Measurements from ENCODE around the gene IMPDH1. TPM values are rescaled to one million over a fixed set of nuclear protein-coding genes. Genes with fewer than 3 reads are reported as not detected.

IMPDH1 gene
- total RNA-seq, 1 donor from 2014 or later = 64.3 TPM

DNA sequence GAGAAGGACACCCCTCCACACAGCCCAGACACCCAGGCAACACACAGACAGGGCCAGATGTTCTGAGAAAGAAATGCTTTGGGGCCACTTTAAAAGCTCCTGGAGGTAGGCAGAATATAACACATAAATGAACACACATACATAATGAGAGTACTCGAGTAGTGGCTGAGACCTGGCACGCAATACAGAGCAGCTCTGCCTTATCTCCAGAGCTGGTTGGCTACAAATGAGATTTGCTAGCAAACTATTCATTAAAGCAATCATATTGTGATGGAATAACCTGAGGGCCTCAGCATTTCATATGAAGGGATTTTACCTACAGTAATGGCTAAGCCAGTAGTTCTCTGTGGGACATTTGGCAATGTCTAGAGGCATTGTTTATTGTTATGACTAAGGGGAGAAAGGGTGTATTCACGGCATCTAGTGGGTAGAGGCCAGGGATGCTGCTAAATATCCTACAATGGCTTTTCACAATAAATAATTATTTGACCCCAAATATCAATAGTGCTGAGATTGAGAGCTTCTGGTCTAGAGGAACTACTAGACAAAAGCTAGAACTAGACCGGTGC lies 5.5 kb upstream of the IMPDH1 start:
- TF ChIP-seq, protein P1, sequence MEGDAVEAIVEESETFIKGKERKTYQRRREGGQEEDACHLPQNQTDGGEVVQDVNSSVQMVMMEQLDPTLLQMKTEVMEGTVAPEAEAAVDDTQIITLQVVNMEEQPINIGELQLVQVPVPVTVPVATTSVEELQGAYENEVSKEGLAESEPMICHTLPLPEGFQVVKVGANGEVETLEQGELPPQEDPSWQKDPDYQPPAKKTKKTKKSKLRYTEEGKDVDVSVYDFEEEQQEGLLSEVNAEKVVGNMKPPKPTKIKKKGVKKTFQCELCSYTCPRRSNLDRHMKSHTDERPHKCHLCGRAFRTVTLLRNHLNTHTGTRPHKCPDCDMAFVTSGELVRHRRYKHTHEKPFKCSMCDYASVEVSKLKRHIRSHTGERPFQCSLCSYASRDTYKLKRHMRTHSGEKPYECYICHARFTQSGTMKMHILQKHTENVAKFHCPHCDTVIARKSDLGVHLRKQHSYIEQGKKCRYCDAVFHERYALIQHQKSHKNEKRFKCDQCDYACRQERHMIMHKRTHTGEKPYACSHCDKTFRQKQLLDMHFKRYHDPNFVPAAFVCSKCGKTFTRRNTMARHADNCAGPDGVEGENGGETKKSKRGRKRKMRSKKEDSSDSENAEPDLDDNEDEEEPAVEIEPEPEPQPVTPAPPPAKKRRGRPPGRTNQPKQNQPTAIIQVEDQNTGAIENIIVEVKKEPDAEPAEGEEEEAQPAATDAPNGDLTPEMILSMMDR (conservative IDR thresholded peaks at IDR 0.05; ENCODE audit: low read depth, low read length) = no peak
- H3K4me3 ChIP-seq (ENCODE audit: low read depth, low read length) = no peak overlapping the region

DNA sequence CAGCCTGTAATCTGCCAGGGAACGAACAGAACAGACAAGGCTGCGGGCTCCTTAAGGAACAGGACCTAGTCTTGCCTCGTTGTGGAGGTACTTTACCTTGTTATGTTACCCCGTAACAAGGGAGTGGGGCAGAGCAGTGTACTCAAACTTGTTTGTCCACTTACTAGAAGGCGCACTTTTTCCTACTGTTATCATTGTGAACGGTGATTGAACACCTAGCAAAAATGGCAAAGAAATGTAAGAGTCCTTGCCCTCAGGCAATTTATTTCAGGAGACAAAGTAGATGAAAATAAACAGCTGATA lies 620 bp upstream of the IMPDH1 start:
- TF ChIP-seq, protein P1 (conservative IDR thresholded peaks at IDR 0.05; ENCODE audit: low read depth, low read length) = no peak
- DNase-seq (ENCODE audit: low read depth) = no peak
- H3K4me3 ChIP-seq (ENCODE audit: low read depth, low read length) = peak overlapping the region; percentile 80

More for the DNA sequence above, 5.5 kb upstream of the IMPDH1 start:
- no peak for DNase-seq (ENCODE audit: low read depth)

DNA sequence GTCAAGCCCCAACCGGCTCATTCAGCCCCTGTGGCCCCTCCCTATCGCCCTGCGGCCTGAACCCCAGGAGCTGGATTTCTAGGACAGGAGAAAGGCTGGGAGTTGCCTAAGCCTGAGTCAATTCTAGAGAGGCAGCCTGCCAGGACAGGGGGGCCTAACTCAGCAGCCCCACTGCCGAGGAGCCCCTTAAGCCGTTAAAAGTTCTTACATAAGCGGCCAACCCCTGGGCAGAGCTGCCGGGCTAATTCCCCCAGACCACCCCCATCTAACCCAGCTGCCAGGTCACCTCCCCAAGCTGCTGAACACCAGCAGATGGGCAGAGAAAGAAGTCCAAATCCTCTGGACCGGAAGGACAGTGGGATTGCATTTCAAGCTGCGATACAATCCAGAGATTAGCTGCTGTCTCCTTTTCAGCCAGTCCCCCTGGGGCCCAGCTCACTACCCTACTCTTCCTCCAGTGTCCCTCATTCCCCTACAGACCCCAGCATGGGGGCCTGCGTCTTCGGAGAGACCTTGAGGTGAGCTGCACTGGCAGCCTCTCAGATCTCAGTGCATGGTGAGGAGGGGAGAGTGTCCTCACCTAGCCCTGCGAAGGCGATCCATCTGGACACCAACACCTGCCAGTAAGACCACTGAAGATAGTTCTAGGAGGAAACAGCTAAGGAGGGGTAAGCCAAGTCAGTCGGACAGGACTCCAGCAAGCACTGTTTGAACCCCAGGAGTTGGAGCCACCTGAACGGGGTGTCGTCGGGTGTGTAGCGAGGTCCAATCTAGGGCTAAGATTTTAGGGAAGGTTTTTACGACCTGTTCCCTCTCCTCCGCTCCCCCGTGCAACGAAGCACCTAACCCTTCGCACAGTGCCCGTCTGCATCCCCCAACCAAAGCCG lies 830 bp downstream of the IMPDH1 start:
- DNase-seq (ENCODE audit: low read depth) = no peak
- TF ChIP-seq, protein P1 (conservative IDR thresholded peaks at IDR 0.05; ENCODE audit: low read depth, low read length) = no peak
- peak overlapping the region; percentile 80 for H3K4me3 ChIP-seq (ENCODE audit: low read depth, low read length)

DNA sequence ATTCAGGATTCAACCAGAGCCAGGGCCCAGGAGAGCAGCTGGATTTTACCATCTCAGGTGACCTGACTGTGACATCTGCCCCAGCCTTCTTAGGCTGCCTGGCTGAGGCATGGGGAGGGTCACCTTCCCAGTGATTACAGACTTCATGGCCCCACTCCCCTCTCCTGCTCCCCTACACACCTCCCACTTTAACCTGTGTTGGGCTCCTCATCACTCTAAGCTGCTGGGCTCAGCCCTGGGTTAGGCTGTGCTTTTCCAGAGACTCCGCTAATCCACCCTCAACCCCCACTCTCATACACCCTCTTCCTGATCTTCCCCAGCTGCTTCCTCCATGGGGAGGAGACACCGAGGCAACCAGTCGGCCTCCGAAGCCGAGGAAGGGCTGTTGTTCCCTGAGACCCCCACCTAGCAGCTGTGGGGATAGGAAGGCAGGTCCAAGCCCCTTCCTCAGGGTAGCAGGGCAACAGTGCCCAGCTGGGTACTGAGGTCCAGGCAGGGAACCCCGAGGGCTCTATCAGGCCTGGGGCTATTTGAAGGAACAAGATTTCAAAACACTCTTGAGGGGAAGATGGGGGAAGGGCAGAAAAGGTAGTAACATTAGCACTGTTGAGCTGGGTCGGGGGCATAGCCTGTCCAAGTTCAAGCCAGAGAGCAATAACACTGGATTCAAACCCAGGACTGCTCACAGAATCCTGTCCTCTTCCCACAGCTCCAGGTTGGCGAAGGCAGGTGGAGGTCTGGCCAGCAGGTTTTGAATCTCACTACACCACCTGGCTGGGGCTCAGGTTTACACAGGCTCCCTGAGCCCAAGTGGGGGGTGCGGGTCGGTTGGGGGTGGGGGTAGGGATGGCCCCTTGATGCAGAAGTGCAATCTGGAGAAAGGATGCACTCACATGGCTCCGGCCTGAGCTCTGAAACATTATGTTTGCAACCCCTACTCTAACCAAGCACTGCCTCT lies 1.8 kb downstream of the IMPDH1 start:
- no peak for DNase-seq (ENCODE audit: low read depth)
- TF ChIP-seq, protein P1 (conservative IDR thresholded peaks at IDR 0.05; ENCODE audit: low read depth, low read length) = no peak
- H3K4me3 ChIP-seq (ENCODE audit: low read depth, low read length) = no peak overlapping the region

DNA sequence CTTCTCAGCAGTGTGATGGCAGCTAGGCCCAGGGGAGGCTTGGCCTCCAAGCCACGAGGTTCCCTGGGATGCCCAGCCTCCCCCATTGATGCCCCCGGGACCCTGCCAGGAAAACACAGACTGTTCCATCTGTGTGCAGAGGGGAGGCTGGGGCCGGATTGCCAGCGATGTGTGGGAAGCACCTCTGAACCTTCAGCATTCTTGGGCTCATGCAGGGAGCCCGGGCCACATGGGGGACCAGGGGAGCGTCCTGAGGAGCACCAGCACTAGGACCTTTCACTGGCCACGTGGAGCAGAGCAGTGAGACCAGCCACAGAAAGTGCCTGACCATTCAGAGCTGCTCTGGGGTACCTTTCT lies 2.6 kb downstream of the IMPDH1 start:
- TF ChIP-seq, protein P1 (conservative IDR thresholded peaks at IDR 0.05; ENCODE audit: low read depth, low read length) = no peak
- no peak for DNase-seq (ENCODE audit: low read depth)
- H3K4me3 ChIP-seq (ENCODE audit: low read depth, low read length) = no peak overlapping the region

DNA sequence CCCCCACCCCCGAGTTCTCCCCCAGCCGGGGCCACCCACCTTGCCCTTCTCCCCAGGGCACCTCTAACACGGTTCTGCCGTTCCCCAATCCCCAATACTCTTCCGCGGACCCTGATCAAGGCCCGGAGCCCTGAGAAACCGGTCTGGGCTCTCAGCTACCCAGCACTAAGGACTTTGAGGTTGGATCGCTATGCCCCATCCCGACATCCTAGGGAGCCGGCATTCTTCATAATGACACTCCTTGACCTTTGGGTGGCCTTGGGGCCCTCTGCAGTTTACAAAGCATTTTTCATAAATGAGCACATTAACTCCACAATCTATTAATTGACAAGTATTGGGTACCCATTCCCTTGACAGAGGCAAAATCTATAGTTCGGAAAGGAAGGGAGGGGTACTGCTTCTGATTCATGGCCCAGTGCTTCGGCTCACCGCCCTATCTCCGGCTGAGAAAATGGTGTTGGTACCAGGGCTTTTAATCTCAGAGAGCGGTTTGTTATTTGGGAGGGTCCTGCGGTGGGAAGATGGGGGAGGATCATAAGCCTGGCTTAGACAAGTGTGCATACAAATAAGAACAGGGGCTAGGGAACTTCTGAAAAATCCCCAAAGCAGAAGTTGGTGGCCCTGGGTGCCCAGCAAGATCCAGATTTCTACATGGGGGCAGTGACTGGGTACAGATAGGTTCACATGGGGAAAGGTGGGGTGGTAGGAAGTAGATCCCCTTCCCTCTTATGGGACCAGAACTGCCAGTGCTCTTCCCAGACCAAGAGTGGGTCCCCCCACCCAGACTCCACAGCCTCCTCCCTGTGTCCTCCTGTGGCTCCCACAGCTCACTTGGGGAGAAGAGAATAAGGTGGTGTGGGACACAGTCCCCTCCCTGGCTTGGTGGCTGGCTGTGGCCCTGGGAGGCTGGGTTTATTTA lies 3.2 kb downstream of the IMPDH1 start:
- DNase-seq (ENCODE audit: low read depth) = no peak
- TF ChIP-seq, protein P1 (conservative IDR thresholded peaks at IDR 0.05; ENCODE audit: low read depth, low read length) = no peak
- H3K4me3 ChIP-seq (ENCODE audit: low read depth, low read length) = no peak overlapping the region
